GM19468 (cell line): ENCODE results near the gene TLE3.

ENCODE experiments used
- ATAC-seq: cut with Tn5 transposase; IDR thresholded peaks from one replicate; pipeline ENCODE4 v1.9.1; 2021; ENCODE audit warnings: mild to moderate bottlenecking, moderate library complexity, moderate number of reproducible peaks; ENCODE audit not compliant: unreplicated experiment; ENCODE audit errors: extremely low read depth

TLE3 gene

DNA sequence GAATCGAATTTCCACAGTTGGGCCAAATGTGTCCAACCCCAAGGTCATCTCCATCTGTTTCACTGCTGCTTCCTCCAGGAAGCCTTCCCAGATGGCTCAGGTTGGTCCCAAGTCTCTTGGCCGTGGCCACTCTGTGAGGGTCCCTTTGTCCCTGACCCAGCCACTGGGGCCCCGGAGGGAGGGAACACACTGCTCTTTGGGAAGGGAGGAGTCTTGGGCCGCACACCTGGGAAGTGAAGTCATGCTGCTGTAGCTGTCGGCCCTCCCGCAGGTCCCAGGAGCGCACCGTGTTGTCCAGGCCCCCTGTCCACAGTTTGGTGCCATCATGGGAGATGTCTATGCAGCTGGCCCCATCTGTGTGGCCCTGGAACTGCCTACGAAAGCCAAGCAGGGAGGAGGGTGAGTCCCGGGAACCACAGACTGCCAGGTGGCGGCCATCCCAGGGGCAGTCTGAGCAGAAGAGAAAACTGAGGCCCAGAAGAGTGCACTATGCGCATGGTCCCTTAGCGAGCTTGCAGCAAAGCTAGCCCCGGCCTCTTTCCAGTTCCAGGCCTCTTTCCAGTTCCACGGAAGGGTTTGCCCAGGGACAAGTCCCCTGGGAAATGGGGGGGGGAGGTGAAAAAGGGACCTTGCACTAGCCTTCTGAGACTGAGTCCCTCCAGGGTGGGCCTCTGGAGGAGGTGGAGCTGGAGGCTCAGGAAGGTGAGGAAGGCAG is 44.6 kb downstream of the TLE3 start:
- ATAC-seq = no peak

- ATAC-seq = no peak
These were observed 45.6 kb downstream of the TLE3 start for GRCh38 chr15:70051948-70052633.

DNA sequence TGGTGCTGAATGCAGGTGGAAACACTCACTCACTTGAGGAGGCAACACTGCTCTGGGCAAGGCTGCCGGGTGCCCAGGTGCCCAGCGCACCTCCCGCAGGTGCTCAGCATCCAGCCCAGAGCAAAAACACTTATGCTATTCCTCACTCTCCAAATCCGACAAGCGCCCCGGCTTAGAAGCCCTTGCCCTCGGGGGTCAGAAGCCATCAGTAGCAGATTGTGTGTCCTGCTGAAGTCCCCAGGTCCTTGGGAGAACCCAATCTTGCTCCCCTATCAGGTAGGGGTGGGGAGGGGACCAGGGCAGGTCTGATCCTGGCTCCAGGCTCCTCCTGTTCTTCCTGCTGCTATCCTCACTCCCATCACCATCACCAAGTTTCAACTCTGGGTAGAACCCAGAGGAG is 46.7 kb downstream of the TLE3 start:
- ATAC-seq = no peak

DNA sequence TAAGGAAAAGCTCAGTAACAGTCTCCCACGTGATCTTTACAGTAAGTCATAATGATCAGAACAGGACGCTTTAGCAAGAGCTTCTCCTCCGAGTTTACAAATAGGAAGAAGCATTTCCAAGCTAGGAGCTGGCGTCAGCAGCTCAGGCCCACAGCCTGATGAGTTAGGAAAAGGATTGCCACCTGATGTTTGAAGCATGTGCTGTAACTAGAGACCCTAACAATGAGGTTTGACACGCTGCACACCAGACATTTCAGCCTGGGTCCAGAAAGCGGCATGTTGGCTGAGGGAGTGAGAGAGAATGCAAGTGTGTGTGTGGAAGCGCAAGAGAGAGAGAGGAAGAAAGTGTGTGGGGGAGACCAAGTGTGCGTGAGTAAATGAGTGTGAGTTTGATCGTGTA is 47.3 kb downstream of the TLE3 start:
- ATAC-seq = no peak

DNA sequence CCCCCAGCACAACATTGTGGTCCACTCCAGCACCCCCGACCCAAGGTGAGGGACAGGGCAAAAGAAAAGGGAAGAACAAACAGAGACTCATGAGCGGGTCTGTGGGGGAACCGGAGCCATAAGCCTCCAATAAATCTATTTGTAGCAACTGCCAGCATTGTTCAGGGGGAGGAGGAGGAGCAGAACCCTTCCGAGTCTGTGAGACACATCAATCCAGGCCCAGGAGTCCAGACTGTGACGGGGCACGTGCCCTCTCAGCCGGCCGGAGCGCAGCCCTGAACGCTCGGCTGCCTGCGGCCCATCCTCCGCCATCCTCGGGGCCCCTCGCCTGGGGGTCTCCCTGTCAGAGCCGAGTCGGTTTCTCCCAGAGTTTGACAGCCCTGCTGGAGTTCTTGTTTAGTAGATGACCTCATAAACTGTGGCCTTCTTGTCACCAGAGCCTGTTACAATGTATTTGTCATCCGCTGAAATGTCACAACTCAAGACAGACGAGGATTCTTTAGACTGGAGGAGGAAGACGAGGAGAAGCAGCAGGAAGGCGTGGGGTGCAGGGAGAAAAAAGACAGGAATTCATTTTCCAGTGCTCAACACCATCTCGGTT is 47.9 kb downstream of the TLE3 start:
- ATAC-seq = no peak

- ATAC-seq = no peak
These were observed 48.9 kb downstream of the TLE3 start for GRCh38 chr15:70048578-70049514.

- ATAC-seq = no peak
These were observed 49.5 kb downstream of the TLE3 start for GRCh38 chr15:70048198-70048565.

DNA sequence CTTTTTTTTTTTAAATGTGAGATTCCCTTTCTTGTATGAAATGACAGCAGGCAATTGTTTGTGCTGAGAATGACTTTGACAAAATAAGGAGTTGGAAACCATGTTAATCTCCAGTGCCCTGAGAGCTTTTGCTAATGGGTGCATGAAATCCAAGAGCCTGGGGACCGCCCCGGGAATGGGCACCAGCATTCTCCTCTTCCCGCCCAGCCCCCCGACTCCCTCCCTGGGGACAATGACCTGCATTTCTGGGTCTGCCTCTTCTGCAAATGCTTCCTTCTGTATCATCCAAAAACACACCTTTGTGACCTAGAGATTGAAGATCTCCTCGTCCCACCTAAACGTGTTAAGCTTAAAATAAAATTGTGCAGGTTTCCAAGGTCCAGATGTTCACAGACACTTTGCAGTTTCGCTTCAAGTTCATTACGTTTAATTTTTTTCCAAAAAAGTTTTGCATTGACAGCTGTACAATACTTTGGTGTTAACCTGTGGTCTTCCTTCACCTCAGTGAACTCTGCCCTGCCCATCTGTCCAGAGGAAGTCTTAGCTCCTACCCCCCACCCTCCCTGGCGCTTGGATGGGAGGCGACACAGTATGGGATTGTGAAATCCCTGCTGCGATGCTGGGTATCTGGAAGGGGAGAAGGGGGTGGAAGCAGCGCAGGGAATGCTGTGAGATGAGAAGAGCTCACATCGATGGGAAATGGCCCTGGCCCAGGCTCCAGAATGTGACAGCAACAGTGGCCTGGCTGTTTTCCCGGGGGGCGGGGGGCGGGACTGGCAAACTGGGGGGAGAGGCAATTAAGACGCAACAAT is 50.1 kb downstream of the TLE3 start:
- ATAC-seq = no peak

GRCh38 chr15:70046679-70047369 is 50.9 kb downstream of the TLE3 start:
- ATAC-seq = no peak

GRCh38 chr15:70045045-70045444 is 52.7 kb downstream of the TLE3 start:
- ATAC-seq = no peak

GRCh38 chr15:70044168-70044567 is 53.5 kb downstream of the TLE3 start:
- no peak for ATAC-seq

DNA sequence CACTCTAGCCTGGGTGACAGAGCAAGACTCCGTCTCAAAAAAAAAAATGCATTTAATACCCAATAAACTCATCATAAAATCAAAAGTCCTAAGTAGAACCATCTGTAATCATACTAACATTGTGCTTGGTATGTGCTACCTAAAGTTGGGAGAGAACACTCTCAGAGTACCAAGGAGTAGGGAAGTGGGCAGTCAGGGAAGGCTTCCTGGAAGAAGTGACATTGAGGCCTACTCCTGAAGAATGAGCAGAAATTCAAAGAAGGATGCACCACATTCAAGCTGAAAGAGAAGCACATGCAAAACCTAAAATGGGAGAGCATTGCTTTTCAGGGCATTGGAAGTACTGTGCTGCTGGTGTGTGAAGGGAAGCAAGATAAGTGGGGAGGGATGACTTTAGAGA is 54.1 kb downstream of the TLE3 start:
- ATAC-seq = no peak

DNA sequence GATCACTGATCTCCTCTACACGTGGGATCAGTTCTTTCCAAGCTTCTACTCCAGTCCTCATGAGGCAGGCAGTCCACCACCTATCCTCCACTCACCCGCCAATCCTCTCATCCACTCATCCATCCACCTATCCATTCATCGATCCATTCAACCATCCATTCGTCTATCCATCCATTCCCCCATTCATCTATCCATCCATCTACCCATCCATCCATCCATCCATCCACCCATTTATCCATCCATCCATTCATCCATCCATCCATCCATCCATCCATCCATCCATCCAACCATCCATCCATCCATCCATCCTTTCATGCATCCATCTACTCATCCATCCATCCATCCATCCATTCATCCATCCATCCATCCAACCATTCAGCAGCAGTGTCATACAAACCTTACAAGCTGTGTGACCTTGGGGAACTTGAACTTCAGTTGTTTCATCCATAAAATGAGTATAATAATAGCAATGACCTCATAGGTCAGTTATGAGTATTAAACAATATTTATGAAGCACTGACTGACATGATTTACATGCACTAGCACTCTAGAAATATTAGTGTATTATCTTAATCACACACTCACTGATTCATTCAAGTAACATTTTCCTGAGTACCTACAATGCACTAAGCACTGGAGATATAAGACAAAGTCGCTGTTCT is 55.0 kb downstream of the TLE3 start:
- ATAC-seq = no peak

GRCh38 chr15:70039917-70040316 is 57.8 kb downstream of the TLE3 start:
- ATAC-seq = no peak

- ATAC-seq = no peak
These were observed 58.9 kb downstream of the TLE3 start for GRCh38 chr15:70038730-70039392.

- ATAC-seq = no peak
These were observed 60.5 kb downstream of the TLE3 start for GRCh38 chr15:70037292-70037640.

- peak; percentile 89 for ATAC-seq
These were observed 61.0 kb downstream of the TLE3 start for GRCh38 chr15:70036585-70037291.

DNA sequence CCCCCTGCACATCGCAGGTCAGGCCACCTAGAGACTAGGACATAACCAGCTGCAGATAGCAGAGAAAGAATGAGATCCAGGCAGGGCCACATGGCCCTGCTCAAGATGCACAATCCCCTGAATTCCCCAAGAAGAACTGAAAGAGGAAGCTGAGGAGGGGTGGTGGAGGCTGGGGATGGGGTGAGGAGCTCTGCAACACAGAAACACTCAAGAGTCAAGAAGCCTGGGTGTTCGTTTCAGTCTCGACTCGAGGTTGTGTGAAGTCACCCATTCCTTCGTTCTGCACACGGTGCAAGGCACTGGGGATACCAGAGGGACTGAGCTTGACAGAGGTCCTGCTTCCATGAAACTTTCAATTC is 62.0 kb downstream of the TLE3 start:
- ATAC-seq = no peak
